Activated CD8-positive, alpha-beta T cell treated with anti-CD3 and anti-CD28 coated beads, Interleukin-2, amount 10 ng/mL, durations not matched to agents 7 days and 5 days (primary cell): Measurements from ENCODE around the gene ADAM20. TPM values are rescaled to one million over a fixed set of nuclear protein-coding genes. Genes with fewer than 3 reads are reported as not detected.
"Not testable (repeated sequence)": the region's sequence is repeated elsewhere in the genome, so short reads cannot be mapped to it uniquely, and the experiment has no call there.

Experiments
- ATAC-seq: fragments of 150-1000 bp; cut with Tn5 transposase; one replicate; pipeline ENCODE4 v1.10.0; 2021; ENCODE audit warnings: moderate library complexity
- CTCF ChIA-PET: fragments of 350-600 bp; sonication (Branson Sonifier 250); formaldehyde crosslinking; loops from one replicate; lab custom pipeline; 2021; ENCODE audit warnings: antibody characterized with exemption; lab: Charles Lee
- POLR2A ChIA-PET: fragments of 350-600 bp; sonication (Branson Sonifier 250); formaldehyde crosslinking; loops from one replicate; lab custom pipeline; 2021; ENCODE audit warnings: antibody characterized with exemption; lab: Charles Lee
- DNase-seq: peaks from one replicate; pipeline ENCODE4 v3.0.0-alpha.2; 2020
- H3K27ac Mint-ChIP-seq: one replicate; pipeline ENCODE4 v1.8.0; 2021; ENCODE audit warnings: mild to moderate bottlenecking, mixed read lengths
- H3K27me3 Mint-ChIP-seq: one replicate; pipeline ENCODE4 v1.8.0; 2021; ENCODE audit warnings: low read depth, mixed read lengths
- H3K36me3 Mint-ChIP-seq: one replicate; pipeline ENCODE4 v1.8.0; 2021; ENCODE audit warnings: low read depth, mixed read lengths
- H3K4me1 Mint-ChIP-seq: one replicate; pipeline ENCODE4 v1.8.0; 2021; ENCODE audit warnings: low read depth, mixed read lengths
- H3K4me3 Mint-ChIP-seq: one replicate; pipeline ENCODE4 v1.8.0; 2021; ENCODE audit warnings: mild to moderate bottlenecking, mixed read lengths
- H3K9me3 Mint-ChIP-seq: one replicate; pipeline ENCODE4 v1.8.0; 2022; ENCODE audit warnings: mixed read lengths; ENCODE audit not compliant: insufficient read depth
- total RNA-seq, 2 experiments: library from RNA; stranded (reverse); gene quantifications; one replicate each; pipeline ENCODE4 v1.2.3, GENCODE V29; 2021

ADAM20 gene
- total RNA-seq, 2 experiments from 2014 or later, result 0.18 to 0.47 TPM

DNA sequence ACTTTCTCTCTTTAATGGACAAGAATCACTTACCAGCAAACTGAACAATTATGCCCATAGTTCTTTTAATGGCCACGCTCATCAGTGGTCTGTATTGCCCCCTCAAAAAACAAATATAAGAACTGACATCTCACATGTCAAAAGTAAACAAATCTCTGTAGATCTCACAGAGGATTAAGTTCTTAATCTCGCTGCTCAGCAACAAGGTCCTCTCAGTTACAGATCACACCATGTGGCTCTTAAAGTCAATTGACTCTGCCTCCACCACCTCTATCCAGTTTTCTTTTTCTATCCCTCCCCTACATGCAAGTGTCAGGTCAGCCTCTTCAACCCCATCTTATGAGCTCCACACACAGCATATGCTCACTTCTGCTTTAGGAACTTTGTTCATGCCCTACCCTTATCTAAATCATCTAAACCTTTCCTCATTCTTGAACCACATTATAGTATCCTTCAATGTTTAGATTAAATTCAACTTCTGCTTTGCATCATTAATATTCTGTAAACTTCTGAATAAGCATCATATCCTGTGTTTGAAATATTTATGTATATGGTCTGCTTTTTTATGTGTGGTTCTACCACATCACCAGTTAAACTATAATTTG lies 7.2 kb downstream of the ADAM20 start:
- POLR2A ChIA-PET, result no interaction called here
- Mint-ChIP-seq H3K9me3 (peaks cover 11% of the 10 kb centered on the region), H3K4me3 (no peak overlapping the region), H3K36me3 (peaks cover 5% of the 10 kb centered on the region), H3K27me3 (no peaks in the 10 kb centered on the region), H3K4me1 (no peaks in the 10 kb centered on the region), H3K27ac (no peak overlapping the region)
- DNase-seq, result no peak
- no peak for ATAC-seq
- CTCF ChIA-PET, result interaction anchor here (1.4 kb wide), 1 partner anchor 12 kb away, joined by 4 read pairs; no protein-coding TSS in a partner anchor

- Mint-ChIP-seq H3K36me3 (peaks cover 2% of the 10 kb centered on the region), H3K27ac (no peak overlapping the region), H3K4me1 (no peaks in the 10 kb centered on the region), H3K4me3 (no peak overlapping the region), H3K9me3 (peaks cover 2% of the 10 kb centered on the region), H3K27me3 (no peaks in the 10 kb centered on the region)
- DNase-seq (no peak), ATAC-seq (no peak)
- ChIA-PET POLR2A (no interaction called here), CTCF (no interaction called here)
Measured at GRCh38 chr14:70525691-70526090, 9.1 kb downstream of the ADAM20 start.

- POLR2A ChIA-PET, result no interaction called here
- Mint-ChIP-seq H3K27me3 (no peaks in the 10 kb centered on the region), H3K36me3 (no peaks in the 10 kb centered on the region), H3K4me1 (peaks cover 19% of the 10 kb centered on the region), H3K27ac (no peak overlapping the region), H3K9me3 (no peaks in the 10 kb centered on the region), H3K4me3 (no peak overlapping the region)
- DNase-seq (no peak), ATAC-seq (no peak)
- CTCF ChIA-PET, result interaction anchor here (1.0 to 2.0 kb wide), 3 partner anchors 12 to 53 kb away, joined by 4 to 6 read pairs (median 6); no protein-coding TSS in a partner anchor
Measured at GRCh38 chr14:70515811-70516210, 19.0 kb downstream of the ADAM20 start.

DNA sequence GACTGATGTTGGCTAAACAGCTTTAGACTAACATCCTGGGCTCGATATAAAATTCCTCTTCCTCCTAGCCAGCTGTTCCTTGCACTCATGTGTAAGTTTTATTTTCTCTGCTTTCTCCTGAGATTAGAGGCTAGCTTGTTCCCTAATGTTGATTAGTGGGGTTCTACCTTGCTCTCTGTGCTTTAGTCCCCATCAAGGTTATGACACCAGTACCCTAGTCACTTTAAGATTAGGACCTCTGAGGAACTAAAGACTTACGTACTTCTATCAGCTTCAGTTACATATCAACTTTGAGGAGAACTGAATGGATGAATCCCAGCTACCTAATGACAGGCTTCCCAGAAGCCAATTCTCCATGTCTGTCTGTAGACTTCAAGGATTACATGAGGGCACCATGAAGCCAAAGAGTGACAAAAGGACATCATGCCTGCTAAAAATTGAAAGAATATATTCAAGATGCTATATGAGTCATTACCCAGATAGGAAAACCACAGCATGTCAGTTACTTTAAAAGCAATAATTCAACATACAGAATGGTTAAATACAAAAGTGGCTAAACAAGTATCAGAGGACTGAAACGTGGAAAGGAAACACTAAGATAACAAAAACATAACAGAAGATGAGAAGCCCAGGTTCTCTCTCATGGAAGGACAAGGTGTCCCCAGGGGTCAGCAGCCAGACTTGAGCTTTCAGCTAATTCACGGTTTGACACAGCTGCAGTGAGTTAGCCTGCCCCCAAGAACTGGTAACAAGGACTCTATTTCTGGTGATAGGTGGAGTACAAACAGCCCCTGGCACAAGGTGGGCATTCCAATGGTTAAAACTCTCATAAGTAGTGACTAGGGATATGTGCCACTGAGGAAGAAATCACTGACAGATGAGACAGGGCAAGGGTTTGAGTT lies 20.4 kb downstream of the ADAM20 start:
- Mint-ChIP-seq H3K9me3 (no peaks in the 10 kb centered on the region), H3K27me3 (no peaks in the 10 kb centered on the region), H3K4me1 (peaks cover 19% of the 10 kb centered on the region), H3K27ac (peak overlapping the region; percentile 62), H3K36me3 (no peaks in the 10 kb centered on the region), H3K4me3 (no peak overlapping the region)
- ChIA-PET CTCF (interaction anchor here (0.8 to 2.0 kb wide), 5 partner anchors 14 to 304 kb away, joined by 3 to 6 read pairs (median 4); no protein-coding TSS in a partner anchor), POLR2A (interaction anchor here (0.7 kb wide), 1 partner anchor 117 kb away, joined by 3 read pairs; no protein-coding TSS in a partner anchor)
- DNase-seq (no peak), ATAC-seq (peak; percentile 39)

DNA sequence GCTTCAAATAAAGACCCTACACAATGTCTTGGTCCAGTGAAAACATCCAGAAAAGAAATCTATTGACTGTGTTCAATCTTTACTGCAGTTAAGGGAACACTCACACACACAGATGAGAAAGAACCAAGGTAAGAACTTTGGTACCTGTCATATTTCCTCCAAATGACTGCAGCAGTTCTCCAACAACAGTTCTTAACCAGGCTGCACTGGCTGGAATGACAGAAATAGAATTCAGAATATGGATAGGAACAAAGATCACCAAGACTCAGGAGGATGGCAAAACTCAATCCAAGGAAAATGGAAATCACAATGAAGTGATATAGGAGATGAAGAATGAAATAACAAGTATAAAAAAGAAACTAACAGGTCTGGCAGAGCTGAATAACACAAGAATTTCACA lies 36.6 kb downstream of the ADAM20 start:
- no peaks in the 10 kb centered on the region for H3K9me3 Mint-ChIP-seq
- CTCF ChIA-PET, result no interaction called here

GRCh38 chr14:70489579-70490200 lies 45.1 kb downstream of the ADAM20 start:
- POLR2A ChIA-PET, result no interaction called here
- no peak overlapping the region for H3K27ac Mint-ChIP-seq
- H3K4me1 Mint-ChIP-seq, result no peaks in the 10 kb centered on the region
- H3K36me3 Mint-ChIP-seq, result peaks cover 14% of the 10 kb centered on the region
- H3K4me3 Mint-ChIP-seq, result no peak overlapping the region
- H3K27me3 Mint-ChIP-seq, result no peaks in the 10 kb centered on the region
- DNase-seq, result no peak
- no peak for ATAC-seq
- CTCF ChIA-PET, result no interaction called here
- peaks cover 16% of the 10 kb centered on the region for H3K9me3 Mint-ChIP-seq

More for the DNA sequence above, 36.6 kb downstream of the ADAM20 start:
- Mint-ChIP-seq H3K4me3 (no peak overlapping the region), H3K27ac (no peak overlapping the region), H3K4me1 (no peaks in the 10 kb centered on the region), H3K27me3 (no peaks in the 10 kb centered on the region), H3K36me3 (no peaks in the 10 kb centered on the region)
- ATAC-seq (no peak), DNase-seq (no peak)
- POLR2A ChIA-PET, result no interaction called here

DNA sequence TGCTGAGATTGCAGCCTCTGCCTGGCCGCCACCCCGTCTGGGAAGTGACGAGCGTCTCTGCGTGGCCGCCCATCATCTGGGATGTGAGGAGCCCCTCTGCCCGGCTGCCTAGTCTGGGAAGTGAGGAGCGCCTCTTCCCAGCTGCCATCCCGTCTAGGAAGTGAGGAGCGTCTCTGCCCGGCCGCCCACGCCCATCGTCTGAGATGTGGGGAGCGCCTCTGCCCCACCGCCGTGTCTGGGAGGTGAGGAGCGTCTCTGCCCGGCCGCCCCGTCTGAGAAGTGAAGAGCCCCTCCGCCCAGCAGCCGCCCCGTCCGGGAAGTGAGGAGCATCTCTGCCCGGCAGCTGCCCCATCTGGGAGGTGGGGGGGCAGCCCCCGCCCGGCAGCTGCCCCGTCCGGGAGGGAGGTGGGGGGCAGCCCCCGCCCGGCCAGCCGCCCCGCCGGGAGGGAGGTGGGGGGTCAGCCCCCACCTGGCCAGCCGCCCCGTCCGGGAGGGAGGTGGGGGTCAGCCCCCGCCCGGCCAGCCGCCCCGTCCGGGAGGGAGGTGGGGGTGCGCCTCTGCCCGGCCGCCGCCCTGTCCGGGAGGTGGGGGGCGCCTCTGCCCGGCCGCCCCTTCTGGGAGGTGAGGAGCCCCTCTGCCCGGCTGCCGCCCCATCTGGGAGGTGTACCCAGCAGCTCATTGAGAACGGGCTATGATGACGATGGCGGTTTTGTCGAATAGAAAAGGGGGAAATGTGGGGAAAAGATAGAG lies 57.3 kb downstream of the ADAM20 start:
- H3K27ac Mint-ChIP-seq, H3K36me3 Mint-ChIP-seq, ATAC-seq, DNase-seq, POLR2A ChIA-PET, CTCF ChIA-PET, H3K4me3 Mint-ChIP-seq, H3K4me1 Mint-ChIP-seq, H3K27me3 Mint-ChIP-seq: not testable (repeated sequence)
- H3K9me3 Mint-ChIP-seq, result peaks cover 11% of the 10 kb centered on the region

DNA sequence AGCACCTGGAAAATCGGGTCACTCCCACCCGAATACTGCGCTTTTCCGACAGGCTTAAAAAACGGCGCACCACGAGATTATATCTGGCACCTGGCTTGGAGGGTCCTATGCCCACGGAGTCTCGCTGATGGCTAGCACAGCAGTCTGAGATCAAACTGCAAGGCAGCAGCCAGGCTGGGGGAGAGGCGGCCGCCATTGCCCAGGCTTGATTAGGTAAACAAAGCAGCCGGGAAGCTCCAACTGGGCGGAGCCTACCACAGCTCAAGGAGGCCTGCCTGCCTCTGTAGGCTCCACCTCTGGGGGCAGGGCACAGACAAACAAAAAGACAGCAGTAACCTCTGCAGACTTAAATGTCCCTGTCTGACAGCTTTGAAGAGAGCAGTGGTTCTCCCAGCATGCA lies 59.3 kb downstream of the ADAM20 start:
- H3K27ac Mint-ChIP-seq, H3K36me3 Mint-ChIP-seq, DNase-seq, H3K27me3 Mint-ChIP-seq, H3K4me1 Mint-ChIP-seq, CTCF ChIA-PET, ATAC-seq, POLR2A ChIA-PET, H3K4me3 Mint-ChIP-seq: not testable (repeated sequence)
- H3K9me3 Mint-ChIP-seq, result peaks cover 11% of the 10 kb centered on the region

GRCh38 chr14:70473825-70474224 lies 61.0 kb downstream of the ADAM20 start:
- no peak overlapping the region for H3K4me3 Mint-ChIP-seq
- ATAC-seq, result no peak
- DNase-seq, result no peak
- peaks cover 11% of the 10 kb centered on the region for H3K9me3 Mint-ChIP-seq
- ChIA-PET POLR2A (no interaction called here), CTCF (interaction anchor here (1.0 kb wide), 1 partner anchor 10 kb away, joined by 3 read pairs; no protein-coding TSS in a partner anchor)
- no peaks in the 10 kb centered on the region for H3K4me1 Mint-ChIP-seq
- H3K36me3 Mint-ChIP-seq, result no peaks in the 10 kb centered on the region
- H3K27me3 Mint-ChIP-seq, result no peaks in the 10 kb centered on the region
- H3K27ac Mint-ChIP-seq, result no peak overlapping the region
